Mesendoderm (in vitro differentiated cells): Measurements from ENCODE around the gene KATNAL1.

Experiments used
- DNase-seq: peaks from one replicate; pipeline ENCODE4 v3.0.0; 2013
- H2AK5ac ChIP-seq: 2 replicates; pipeline ENCODE4 v1.6.1; 2013; ENCODE audit warnings: low read length, inconsistent platforms
- H2BK120ac ChIP-seq: 2 replicates; pipeline ENCODE4 v1.6.1; 2013; ENCODE audit warnings: low read depth, mild to moderate bottlenecking, low read length, moderate library complexity, mixed read lengths
- H2BK15ac ChIP-seq: replicated peaks from 2 replicates; pipeline ENCODE4 v1.6.1; 2013; ENCODE audit warnings: low read depth, mild to moderate bottlenecking, moderate library complexity
- H2BK5ac ChIP-seq: 2 replicates; pipeline ENCODE4 v1.6.1; 2013; ENCODE audit warnings: low read length, inconsistent platforms
- H3K18ac ChIP-seq: 2 replicates; pipeline ENCODE4 v1.6.1; 2013; ENCODE audit warnings: mild to moderate bottlenecking, low read length, mixed read lengths
- H3K23ac ChIP-seq: one replicate; pipeline ENCODE4 v1.6.1; 2013; ENCODE audit warnings: low read length
- H3K27ac ChIP-seq: 2 replicates; pipeline ENCODE4 v1.5.1; 2013; ENCODE audit warnings: low read depth, mild to moderate bottlenecking, inconsistent platforms, low read length, moderate library complexity
- H3K27me3 ChIP-seq: 2 replicates; pipeline ENCODE4 v1.6.1; 2013; ENCODE audit warnings: low read length, control low read depth, mild to moderate bottlenecking, inconsistent platforms; ENCODE audit not compliant: insufficient read depth, poor library complexity
- H3K36me3 ChIP-seq: 2 replicates; pipeline ENCODE4 v1.6.1; 2013; ENCODE audit warnings: low read length, inconsistent platforms; ENCODE audit not compliant: control insufficient read depth, insufficient read depth
- H3K4ac ChIP-seq: one replicate; pipeline ENCODE4 v1.6.1; 2013; ENCODE audit warnings: low read depth, mild to moderate bottlenecking, low read length, moderate library complexity
- H3K4me1 ChIP-seq: 2 replicates; pipeline ENCODE4 v1.6.1; 2013; ENCODE audit warnings: low read depth, low read length, inconsistent platforms; ENCODE audit not compliant: control insufficient read depth
- H3K4me2 ChIP-seq: 2 replicates; pipeline ENCODE4 v1.6.1; 2013; ENCODE audit warnings: low read length
- H3K4me3 ChIP-seq: 2 replicates; pipeline ENCODE4 v1.5.1; 2013; ENCODE audit warnings: mild to moderate bottlenecking, low read length
- H3K56ac ChIP-seq: one replicate; pipeline ENCODE4 v1.6.1; 2013; ENCODE audit warnings: low read length
- H3K79me1 ChIP-seq: 2 replicates; pipeline ENCODE4 v1.6.1; 2013; ENCODE audit warnings: low read length, inconsistent platforms
- H3K79me2 ChIP-seq: 2 replicates; pipeline ENCODE4 v1.6.1; 2013; ENCODE audit warnings: mild to moderate bottlenecking, low read length; ENCODE audit not compliant: control insufficient read depth, insufficient read depth
- H3K9ac ChIP-seq: 2 replicates; pipeline ENCODE4 v1.6.1; 2013; ENCODE audit warnings: low read length, inconsistent platforms
- H4K5ac ChIP-seq: one replicate; pipeline ENCODE4 v1.6.1; 2013; ENCODE audit warnings: low read length
- H4K8ac ChIP-seq: one replicate; pipeline ENCODE4 v1.6.1; 2013; ENCODE audit warnings: low read depth, mild to moderate bottlenecking, control low read depth, low read length, moderate library complexity
- WGBS: extraction: QIAGEN DNeasy Blood & Tissue Kit; methylation state at CpG from one replicate; pipeline ENCODE4 v1.1.7; 2013; ENCODE audit warnings: low lambda C conversion rate, missing lambda C conversion rate; ENCODE audit not compliant: insufficient coverage; ENCODE audit errors: extremely low coverage; 5-methylcytosine and 5-hydroxymethylcytosine counted together

Gene KATNAL1

GRCh38 chr13:30196025-30196424 is 111.3 kb downstream of the KATNAL1 start:
- H2BK120ac ChIP-seq, result no peak overlapping the region
- H3K56ac ChIP-seq, result no peak overlapping the region
- no peak overlapping the region for H3K23ac ChIP-seq
- H3K27me3 ChIP-seq, result no peaks in the 10 kb centered on the region
- H3K4me2 ChIP-seq, result no peak overlapping the region
- no peak overlapping the region for H4K8ac ChIP-seq
- H3K36me3 ChIP-seq, result no peaks in the 10 kb centered on the region
- no peak overlapping the region for H2BK15ac ChIP-seq
- no peak overlapping the region for H3K18ac ChIP-seq
- H3K4me3 ChIP-seq, result no peak overlapping the region
- H3K79me1 ChIP-seq, result no peaks in the 10 kb centered on the region
- no peak overlapping the region for H3K27ac ChIP-seq
- H3K4ac ChIP-seq, result no peak overlapping the region
- no peak overlapping the region for H2BK5ac ChIP-seq
- H2AK5ac ChIP-seq, result no peak overlapping the region
- no peak overlapping the region for H4K5ac ChIP-seq
- H3K9ac ChIP-seq, result no peak overlapping the region
- no peaks in the 10 kb centered on the region for H3K79me2 ChIP-seq
- peaks cover 20% of the 10 kb centered on the region for H3K4me1 ChIP-seq
- no CpG with 5 or more reads among the region's 3 CpGs for WGBS
- DNase-seq, result peak; percentile 94

- no peak overlapping the region for H2BK15ac ChIP-seq
These were observed 112.4 kb downstream of the KATNAL1 start for GRCh38 chr13:30194906-30195305.

GRCh38 chr13:30193279-30194234 is 113.8 kb downstream of the KATNAL1 start:
- Histone ChIP-seq H3K4me2 (no peak overlapping the region), H3K23ac (peak overlapping the region; percentile 52), H2BK15ac (no peak overlapping the region), H2AK5ac (no peak overlapping the region), H3K79me1 (no peaks in the 10 kb centered on the region), H3K4ac (no peak overlapping the region), H4K8ac (no peak overlapping the region), H2BK5ac (no peak overlapping the region), H3K36me3 (no peaks in the 10 kb centered on the region), H2BK120ac (no peak overlapping the region), H3K18ac (no peak overlapping the region), H3K9ac (no peak overlapping the region), H3K79me2 (no peaks in the 10 kb centered on the region), H3K4me3 (no peak overlapping the region), H4K5ac (no peak overlapping the region), H3K56ac (no peak overlapping the region), H3K27me3 (no peaks in the 10 kb centered on the region), H3K27ac (no peak overlapping the region), H3K4me1 (peaks cover 20% of the 10 kb centered on the region)
- WGBS, result no CpG with 5 or more reads among the region's 11 CpGs
- DNase-seq, result no peak

More at GRCh38 chr13:30194906-30195305, 112.4 kb downstream of the KATNAL1 start:
- Histone ChIP-seq H3K27me3 (no peaks in the 10 kb centered on the region), H3K79me1 (no peaks in the 10 kb centered on the region), H4K8ac (peak overlapping the region; percentile 82), H3K18ac (peak overlapping the region; percentile 94), H3K4ac (peak overlapping the region; percentile 37), H3K4me1 (peaks cover 20% of the 10 kb centered on the region), H3K27ac (peak overlapping the region; percentile 58), H3K9ac (no peak overlapping the region), H3K56ac (peak overlapping the region; percentile 28), H3K79me2 (no peaks in the 10 kb centered on the region), H2BK120ac (peak overlapping the region; percentile 31), H3K4me2 (no peak overlapping the region), H3K4me3 (no peak overlapping the region), H2AK5ac (no peak overlapping the region), H4K5ac (no peak overlapping the region), H3K36me3 (no peaks in the 10 kb centered on the region), H3K23ac (no peak overlapping the region), H2BK5ac (no peak overlapping the region)
- peak; percentile 96 for DNase-seq
- no CpG with 5 or more reads among the region's 7 CpGs for WGBS

- no peak overlapping the region for H3K4me2 ChIP-seq
- no peak overlapping the region for H2BK5ac ChIP-seq
- peak overlapping the region; percentile 34 for H3K18ac ChIP-seq
- no peaks in the 10 kb centered on the region for H3K27me3 ChIP-seq
- DNase-seq, result no peak
- no peak overlapping the region for H2AK5ac ChIP-seq
- no peak overlapping the region for H4K5ac ChIP-seq
- peak overlapping the region; percentile 1 for H3K4ac ChIP-seq
- H3K4me1 ChIP-seq, result peaks cover 20% of the 10 kb centered on the region
- no CpG with 5 or more reads among the region's 10 CpGs for WGBS
- no peak overlapping the region for H3K56ac ChIP-seq
- no peak overlapping the region for H3K23ac ChIP-seq
- H3K36me3 ChIP-seq, result no peaks in the 10 kb centered on the region
- no peak overlapping the region for H3K9ac ChIP-seq
- H3K27ac ChIP-seq, result no peak overlapping the region
- no peaks in the 10 kb centered on the region for H3K79me2 ChIP-seq
- no peak overlapping the region for H2BK15ac ChIP-seq
- no peak overlapping the region for H2BK120ac ChIP-seq
- no peaks in the 10 kb centered on the region for H3K79me1 ChIP-seq
- H4K8ac ChIP-seq, result no peak overlapping the region
- no peak overlapping the region for H3K4me3 ChIP-seq
These were observed 114.8 kb downstream of the KATNAL1 start for GRCh38 chr13:30192320-30193093.

GRCh38 chr13:30191491-30192100 is 115.8 kb downstream of the KATNAL1 start:
- no peak overlapping the region for H3K56ac ChIP-seq
- WGBS, result no CpG with 5 or more reads among the region's 5 CpGs
- no peak overlapping the region for H3K9ac ChIP-seq
- no peak overlapping the region for H3K4me2 ChIP-seq
- peak overlapping the region; percentile 34 for H3K18ac ChIP-seq
- H2AK5ac ChIP-seq, result no peak overlapping the region
- H4K5ac ChIP-seq, result no peak overlapping the region
- no peak overlapping the region for H3K4me3 ChIP-seq
- no peak overlapping the region for H3K23ac ChIP-seq
- no peaks in the 10 kb centered on the region for H3K27me3 ChIP-seq
- no peak overlapping the region for H2BK15ac ChIP-seq
- H2BK5ac ChIP-seq, result no peak overlapping the region
- no peak for DNase-seq
- H2BK120ac ChIP-seq, result no peak overlapping the region
- no peaks in the 10 kb centered on the region for H3K79me1 ChIP-seq
- H4K8ac ChIP-seq, result no peak overlapping the region
- H3K27ac ChIP-seq, result no peak overlapping the region
- H3K36me3 ChIP-seq, result no peaks in the 10 kb centered on the region
- peaks cover 22% of the 10 kb centered on the region for H3K4me1 ChIP-seq
- no peak overlapping the region for H3K4ac ChIP-seq
- no peaks in the 10 kb centered on the region for H3K79me2 ChIP-seq
